Measurements from ENCODE around the gene DLG2.

The DLG2 gene

GRCh38 chr11:84419616-84420015 is 1207.5 kb downstream of the DLG2 start:
- no peak for DNase-seq

DNA sequence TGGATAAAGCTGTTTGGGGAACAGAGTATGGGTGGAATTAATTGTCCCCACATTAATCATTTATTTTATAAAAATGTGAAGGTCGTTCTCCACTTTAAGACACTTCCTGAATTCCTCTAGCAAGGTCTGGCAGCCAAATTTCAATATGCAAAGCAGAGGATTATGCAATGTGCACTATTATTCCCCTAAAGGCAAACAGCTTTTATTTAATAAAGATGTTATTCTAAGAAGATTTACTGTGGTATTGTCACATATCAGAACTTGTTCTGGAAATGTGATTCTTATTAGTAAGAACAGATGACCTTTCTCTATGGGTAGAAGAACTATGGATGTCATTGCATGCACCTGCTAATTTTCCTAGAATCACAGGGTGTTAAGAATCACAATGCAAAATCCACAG is 1212.2 kb downstream of the DLG2 start:
- DNase-seq: no peak

- DNase-seq: no peak
These were observed 1213.6 kb downstream of the DLG2 start for GRCh38 chr11:84413549-84413948.

DNA sequence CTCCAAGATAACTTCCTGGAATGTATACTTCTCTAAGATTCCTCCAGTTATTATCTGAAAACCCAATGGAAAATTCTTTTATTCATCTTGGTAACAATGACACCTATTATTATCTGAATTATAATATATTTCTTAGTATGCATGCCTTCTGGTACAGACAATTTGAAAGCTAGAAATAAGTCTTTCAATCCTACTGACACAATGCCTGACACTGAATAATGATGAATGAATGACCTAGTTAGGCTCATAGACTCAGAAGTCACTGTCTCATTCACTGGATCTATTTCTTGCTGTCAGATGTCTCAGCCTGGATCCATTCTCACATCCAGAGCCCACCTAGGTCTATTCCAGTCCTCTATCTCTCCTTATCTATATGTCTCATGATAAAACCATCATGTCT is 1214.3 kb downstream of the DLG2 start:
- DNase-seq: no peak

GRCh38 chr11:84408946-84409411 is 1218.2 kb downstream of the DLG2 start:
- no peak for DNase-seq

GRCh38 chr11:84407091-84407490 is 1220.1 kb downstream of the DLG2 start:
- no peak for DNase-seq

DNA sequence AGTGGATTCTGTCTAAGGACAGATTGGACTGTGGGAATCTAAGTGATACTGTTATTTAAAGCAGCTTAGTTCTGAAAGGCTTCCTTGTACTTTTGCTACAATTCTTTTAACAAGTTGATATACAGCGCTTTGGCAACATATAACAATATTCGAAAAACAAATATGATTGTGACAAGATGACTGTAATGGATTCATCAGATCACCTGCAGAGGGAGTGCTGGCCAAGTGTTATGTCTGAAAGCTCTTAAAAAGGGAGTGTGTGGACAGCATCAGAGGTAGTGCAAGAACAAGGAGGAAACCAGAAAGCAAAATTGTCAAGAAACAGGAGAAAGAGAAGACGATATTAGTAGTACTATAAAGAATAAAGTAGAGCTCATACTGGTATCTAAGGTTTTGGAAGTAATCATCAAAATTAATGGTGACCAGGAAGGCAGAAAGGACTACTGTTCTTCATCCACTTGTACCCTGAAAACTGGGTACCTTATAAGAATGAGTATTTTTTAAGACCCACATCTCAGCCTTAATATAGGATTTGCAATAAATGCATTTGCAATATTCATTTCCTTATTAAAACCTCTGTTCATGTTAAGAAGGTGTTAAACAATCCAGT is 1229.0 kb downstream of the DLG2 start:
- DNase-seq: no peak

GRCh38 chr11:84396521-84396920 is 1230.6 kb downstream of the DLG2 start:
- no peak for DNase-seq

DNA sequence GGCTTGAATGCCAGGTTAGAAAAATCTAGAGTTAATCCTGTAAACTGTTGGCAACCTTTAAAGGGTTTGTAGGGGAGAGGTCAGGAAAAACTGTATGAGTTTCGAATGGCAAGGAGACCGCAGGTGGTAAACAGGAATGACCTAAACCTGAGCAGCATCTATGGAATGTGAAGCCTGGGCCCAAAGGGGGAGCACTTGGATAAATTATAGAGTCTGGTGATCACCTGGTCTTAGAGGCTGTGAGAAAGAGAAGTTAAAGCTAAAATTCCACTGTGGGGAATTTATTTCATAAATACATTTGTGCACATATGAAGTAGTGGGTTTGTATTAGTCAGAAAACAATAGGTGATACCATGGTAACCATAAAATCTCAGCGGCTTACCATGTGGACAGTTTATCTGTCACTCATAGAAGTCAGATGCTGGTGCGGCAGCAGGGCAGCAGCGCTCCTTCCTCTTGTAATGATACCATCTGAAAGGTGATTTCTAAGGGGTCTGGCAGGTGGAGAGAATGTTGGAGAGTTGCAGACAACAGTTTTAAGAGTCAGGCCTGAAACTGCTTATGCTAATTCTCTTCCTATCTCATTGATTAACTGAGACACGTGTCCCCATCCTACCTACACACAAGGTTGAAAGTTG is 1236.6 kb downstream of the DLG2 start:
- no peak for DNase-seq

DNA sequence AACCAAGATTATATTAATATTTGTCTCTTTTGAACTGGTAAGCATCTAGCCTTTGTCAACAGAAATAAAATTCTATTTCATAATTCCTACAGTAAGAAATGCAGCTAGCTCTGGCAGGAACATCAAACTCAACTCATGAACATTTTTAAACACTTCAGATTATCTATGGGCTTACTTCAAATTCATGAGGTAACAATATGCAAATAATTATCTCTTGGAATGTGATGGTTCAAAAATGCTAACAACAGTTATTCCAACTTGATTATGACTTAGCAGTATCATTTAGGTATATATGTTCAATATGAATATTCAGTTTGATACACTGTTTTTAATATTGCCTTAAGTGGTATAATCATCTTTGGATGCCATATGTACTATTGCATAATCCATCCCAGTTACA is 1237.4 kb downstream of the DLG2 start:
- no peak for DNase-seq

- peak; percentile 4 for DNase-seq
These were observed 1242.4 kb downstream of the DLG2 start for GRCh38 chr11:84384731-84385130.

DNA sequence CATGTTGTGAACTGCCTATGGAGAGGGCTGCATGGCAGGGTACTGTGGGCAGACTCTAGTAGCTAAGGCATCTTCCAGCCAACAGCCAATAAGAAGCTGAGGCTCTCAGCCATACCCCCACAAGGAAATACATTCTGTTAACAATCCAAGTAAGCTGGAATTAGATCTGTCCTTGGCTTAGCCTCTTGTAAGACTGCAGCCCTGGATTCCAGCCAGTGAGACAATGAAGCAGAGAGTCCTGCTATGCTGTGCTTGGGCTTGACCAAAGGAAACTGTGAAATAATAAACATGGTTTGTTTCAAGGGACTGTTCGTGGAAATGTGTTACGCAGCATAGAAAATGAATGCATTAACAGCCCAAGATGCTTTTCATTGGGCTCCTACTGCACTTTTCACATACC is 1243.6 kb downstream of the DLG2 start:
- no peak for DNase-seq

DNA sequence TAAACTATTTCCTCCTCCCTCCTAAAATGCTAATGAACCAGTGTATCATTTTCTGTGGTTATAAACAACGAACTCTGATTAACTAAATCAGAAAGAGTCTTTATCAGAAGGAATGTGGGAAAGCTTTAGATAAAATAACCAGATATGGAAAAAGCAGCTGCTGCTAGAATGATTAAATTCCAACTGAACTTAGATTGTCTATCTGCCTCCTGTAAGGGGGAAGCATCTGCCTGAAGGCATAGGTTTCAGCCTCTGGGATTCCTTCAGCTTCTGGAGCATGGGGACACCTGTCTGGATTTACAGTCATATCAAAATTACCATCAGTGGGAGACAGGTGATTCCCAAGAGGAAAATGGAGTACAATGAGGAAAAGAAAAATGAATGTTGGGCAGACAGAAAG is 1245.5 kb downstream of the DLG2 start:
- DNase-seq: no peak

DNA sequence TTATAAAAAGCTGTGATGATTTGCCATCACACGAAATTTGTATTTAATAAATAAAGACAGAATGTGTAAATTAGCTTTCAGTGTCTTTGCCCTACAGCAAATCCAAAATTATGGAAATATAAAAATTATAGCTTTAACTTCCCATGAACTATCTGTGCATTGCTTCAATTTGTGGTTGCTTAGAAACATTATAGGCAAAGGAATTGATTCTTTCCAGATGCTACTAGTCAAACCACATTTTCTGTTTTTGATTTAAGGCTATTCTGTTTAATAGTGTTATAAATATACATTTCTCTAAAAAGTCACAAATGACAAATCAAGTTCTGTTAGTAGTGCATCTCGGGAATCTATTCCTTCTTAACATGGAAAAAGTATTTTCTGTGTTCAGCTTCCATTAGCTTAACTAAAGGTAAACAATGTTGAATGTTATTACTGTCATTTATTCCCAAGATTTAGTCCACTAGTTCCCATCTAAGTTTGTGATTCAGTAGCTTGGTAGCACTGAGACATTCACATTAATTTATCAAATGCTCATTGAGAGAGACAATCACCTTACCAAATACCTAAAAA is 1254.7 kb downstream of the DLG2 start:
- DNase-seq: no peak

DNA sequence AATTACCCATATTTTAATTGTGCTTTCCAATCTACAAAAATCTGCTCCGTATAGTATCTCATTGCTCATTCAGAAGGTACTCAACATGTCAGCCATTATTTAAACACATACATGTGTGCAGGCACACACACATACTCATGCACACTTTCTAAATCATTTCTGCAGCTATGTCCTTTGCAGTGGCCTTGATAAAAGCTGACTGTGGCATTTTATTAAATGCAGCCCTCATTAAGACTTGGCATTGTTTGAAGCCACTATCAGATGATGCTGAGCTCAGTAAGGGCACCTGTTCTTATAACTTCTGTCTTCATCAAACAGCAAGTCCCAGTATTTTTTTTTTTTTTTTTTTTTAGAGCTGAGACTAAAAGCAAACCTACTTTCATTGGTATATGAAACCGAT is 1269.1 kb downstream of the DLG2 start:
- DNase-seq: no peak

GRCh38 chr11:84355911-84356310 is 1271.2 kb downstream of the DLG2 start:
- no peak for DNase-seq

DNA sequence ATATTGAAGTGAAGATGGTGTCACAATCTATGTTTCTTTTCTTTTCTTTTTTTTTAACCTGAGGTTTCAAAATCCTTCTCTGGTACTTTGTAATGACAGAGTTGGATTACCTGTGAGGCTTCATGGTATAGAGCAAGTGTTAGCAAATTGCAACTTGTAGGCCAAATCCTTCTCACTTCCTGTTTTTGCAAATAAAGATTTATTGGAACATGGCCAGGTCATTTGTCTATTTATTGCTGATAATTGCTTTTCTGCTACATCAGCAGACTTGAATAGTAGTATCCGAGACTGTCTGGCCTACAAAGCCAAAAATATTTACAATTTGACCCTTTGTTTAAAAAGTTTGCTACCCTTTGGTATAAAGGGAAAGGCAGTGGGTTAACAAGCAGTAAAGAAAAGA is 1281.5 kb downstream of the DLG2 start:
- no peak for DNase-seq

- no peak for DNase-seq
These were observed 1282.1 kb downstream of the DLG2 start for GRCh38 chr11:84345027-84345426.

GRCh38 chr11:84339796-84340195 is 1287.3 kb downstream of the DLG2 start:
- DNase-seq: no peak

GRCh38 chr11:84333221-84333620 is 1293.9 kb downstream of the DLG2 start:
- DNase-seq: no peak

DNA sequence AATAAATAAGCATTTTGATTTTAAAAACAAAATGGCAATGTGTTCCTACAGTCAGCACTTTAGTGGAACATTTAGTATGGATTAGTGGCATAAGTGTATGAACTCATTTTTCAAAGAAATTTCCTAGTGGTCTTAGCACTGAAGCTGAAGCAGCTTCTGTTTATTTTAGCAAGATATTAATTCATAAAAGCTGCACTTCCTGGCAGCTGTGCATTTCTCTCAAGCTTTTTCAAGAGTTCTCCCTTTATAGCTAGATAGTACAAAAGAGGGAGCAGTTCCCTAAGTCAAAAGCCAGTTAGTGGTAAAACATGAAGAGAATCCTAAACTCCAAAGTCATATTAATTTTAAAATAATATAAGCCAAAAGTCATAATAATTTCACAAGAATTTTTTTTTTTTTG is 1304.9 kb downstream of the DLG2 start:
- DNase-seq: no peak

GRCh38 chr11:84319863-84320262 is 1307.3 kb downstream of the DLG2 start:
- DNase-seq: no peak

DNA sequence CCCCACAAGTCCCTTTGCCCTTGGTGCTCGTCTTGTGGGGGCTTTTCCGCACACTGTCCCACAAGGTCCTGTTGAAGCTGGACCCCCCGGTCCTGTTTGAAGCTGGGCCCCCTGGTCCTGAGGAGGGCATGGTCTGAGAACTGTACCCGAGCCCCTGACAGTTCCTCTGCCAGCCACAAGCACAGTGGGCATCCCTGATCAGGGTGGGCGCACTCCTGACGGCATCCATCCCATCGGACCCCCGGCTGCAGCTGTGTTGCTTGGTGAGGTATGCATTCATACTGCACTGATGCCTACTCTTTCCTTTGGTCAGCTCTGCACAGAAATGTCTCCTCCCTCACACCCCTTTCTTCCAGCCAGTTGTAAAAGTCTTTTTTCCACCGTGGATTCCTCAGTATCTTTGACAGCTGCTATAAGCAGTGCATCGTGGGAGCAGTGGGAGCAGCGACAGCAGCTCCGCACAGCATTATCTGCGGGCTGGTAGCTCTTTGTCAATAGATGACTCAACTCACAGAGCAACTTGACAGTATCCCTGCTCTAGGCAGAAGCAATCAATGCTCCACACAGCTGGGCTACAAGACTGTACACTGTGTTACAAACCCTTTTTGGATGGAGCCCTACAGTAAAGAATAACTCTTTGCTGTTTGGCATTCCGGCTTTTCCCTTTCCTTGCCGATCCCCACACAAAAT is 1310.1 kb downstream of the DLG2 start:
- DNase-seq: no peak

DNA sequence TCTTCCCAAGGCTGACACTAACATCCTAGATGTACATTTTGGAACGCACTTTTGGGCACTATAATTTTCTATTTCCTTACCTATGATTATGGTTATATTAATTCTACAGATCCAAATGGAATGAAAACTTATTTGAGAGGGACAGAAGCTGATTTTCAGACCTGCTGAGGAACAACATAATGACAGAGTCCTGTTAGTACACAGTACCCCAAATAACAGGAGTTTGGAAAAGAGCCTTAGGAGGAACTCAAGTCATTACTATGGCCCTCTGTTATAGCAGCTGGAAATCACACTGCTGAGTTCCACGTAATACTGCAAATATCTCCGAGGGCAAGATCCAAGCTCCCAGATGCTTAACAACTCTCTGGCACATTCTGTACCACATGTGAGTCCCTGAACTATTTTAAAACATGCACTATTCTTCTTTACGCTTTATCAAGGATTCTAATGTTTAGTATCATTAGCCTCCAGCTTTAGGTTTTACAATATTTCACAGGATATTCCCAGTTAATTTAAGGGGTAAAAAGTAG is 1313.2 kb downstream of the DLG2 start:
- no peak for DNase-seq

Data from stimulated activated CD4-positive, alpha-beta T cell treated with anti-CD3 and anti-CD28 coated beads, Interleukin-1b, Interleukin-23, amount 100 ng/mL, for 48 hours (primary cell).